Right cardiac atrium (tissue), 5 donors: ENCODE results near the gene LMBR1. TPM values are rescaled to one million over a fixed set of nuclear protein-coding genes. Genes with fewer than 3 reads are reported as not detected.

Source experiments
- ATAC-seq, 2 donors: fragments of 200-7000 bp; cut with Tn5 transposase; one replicate each; pipeline versions ENCODE4 v1.8.0 to v1.9.1; 2020; ENCODE audit warnings: moderate library complexity in 2 of 2, mild to moderate bottlenecking in 1 of 2
- DNase-seq, 3 donors: peaks; one replicate each; pipeline ENCODE4 v3.0.0-alpha.2; 2020
- H3K27ac ChIP-seq: one replicate; pipeline ENCODE4 v1.5.1; 2013; ENCODE audit warnings: mild to moderate bottlenecking, low read length, control low read depth, moderate library complexity
- H3K27me3 ChIP-seq: one replicate; pipeline ENCODE4 v1.6.1; 2013; ENCODE audit not compliant: control insufficient read depth, insufficient read depth
- H3K4me1 ChIP-seq: one replicate; pipeline ENCODE4 v1.6.1; 2013; ENCODE audit warnings: low read length; ENCODE audit not compliant: control insufficient read depth, insufficient read depth
- H3K4me3 ChIP-seq: one replicate; pipeline ENCODE4 v1.5.1; 2013; ENCODE audit warnings: low read length, control low read depth
- H3K9me3 ChIP-seq: one replicate; pipeline ENCODE4 v1.6.1; 2013; ENCODE audit warnings: low read length; ENCODE audit not compliant: control insufficient read depth
- WGBS: extraction: QIAGEN DNeasy Blood & Tissue Kit; methylation state at CpG from one replicate; pipeline ENCODE4 v1.1.7; 2013; 5-methylcytosine and 5-hydroxymethylcytosine counted together
- intact Hi-C, 4 donors: fragments of 100-400 bp; cut with DNase I; formaldehyde crosslinking; loops; one replicate each; pipeline versions ENCODE4 v1.11.0 to v1.14.0; 2022 to 2023
- polyA plus RNA-seq: library from polyadenylated mRNA; stranded (reverse); fragments of 200-250 nt; gene quantifications from one replicate; pipeline ENCODE4 v1.2.3, GENCODE V29; 2013
- total RNA-seq, 4 donors: library from RNA; stranded (reverse); fragmentation: NEBNext Ultra II Directional; extraction: Animal tissue kit (Norgen Biotek cat#: 25700); gene quantifications; one replicate each; pipeline ENCODE4 v1.2.1, GENCODE V29; 2021
- donor health status: healthy with polysubstance abuse.
- donor health status: DM: no; HTN: yes; CAD: no.
- donor health status: DM: no; HTN: no; CAD: no.
- donor health status: DM: no; HTN: yes; CAD: no; lungs with severe emphysema.
- donor health status: DM: yes; HTN: yes; CAD: no.

LMBR1 gene
- total and polyA plus RNA-seq, 5 donors: 8.1 to 48.7 (median 46.3) TPM

DNA sequence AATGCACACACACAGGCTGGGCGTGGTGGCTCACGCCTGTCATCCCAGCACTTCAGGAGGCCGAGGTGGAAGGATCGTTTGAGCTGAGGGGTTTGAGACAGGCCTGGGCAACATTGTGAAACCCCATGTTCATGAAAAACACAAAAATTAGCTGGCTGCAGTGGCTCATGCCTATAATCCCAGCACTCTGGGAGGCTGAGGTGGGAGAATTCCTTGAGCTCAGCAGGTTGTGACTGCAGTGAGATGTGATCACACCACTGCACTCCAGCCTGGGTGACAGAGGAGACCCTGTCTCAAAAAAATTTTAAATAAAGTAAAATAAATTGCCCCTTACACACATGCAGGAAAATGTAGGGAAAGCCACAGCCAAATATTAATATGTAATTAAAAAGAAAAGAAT lies 208.3 kb downstream of the LMBR1 start:
- H3K27me3 ChIP-seq: no peaks in the 10 kb centered on the region
- H3K4me3 ChIP-seq: no peak overlapping the region
- no peaks in the 10 kb centered on the region for H3K4me1 ChIP-seq
- no peaks in the 10 kb centered on the region for H3K9me3 ChIP-seq
- H3K27ac ChIP-seq: no peak overlapping the region
- ATAC-seq: no peak
- intact Hi-C loops: no loop called here
- no peak for DNase-seq
- 89% methylated on average over 4 of the region's 4 CpGs for WGBS

DNA sequence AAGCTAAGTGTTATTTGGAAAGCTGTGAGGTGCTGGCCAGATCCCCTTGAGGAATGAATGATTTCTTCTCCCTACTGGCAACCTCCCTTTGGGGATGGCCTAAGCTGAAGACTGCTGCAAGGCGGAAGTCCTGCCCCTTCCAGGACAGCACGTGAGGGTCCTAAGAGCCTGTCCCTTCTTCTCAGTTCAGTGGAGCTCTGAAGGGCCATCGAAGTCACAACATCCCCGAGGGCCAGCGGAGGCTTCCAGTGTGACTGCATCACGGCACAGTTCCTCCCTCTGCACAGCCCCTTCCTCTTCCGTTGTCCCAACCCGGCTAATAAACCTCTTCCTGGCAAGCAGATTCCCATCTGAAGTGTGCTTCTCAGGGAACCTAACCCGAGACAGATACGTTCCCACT lies 208.7 kb downstream of the LMBR1 start:
- DNase-seq (no peak), ATAC-seq (no peak)
- H3K27me3 ChIP-seq: no peaks in the 10 kb centered on the region
- H3K9me3 ChIP-seq: no peaks in the 10 kb centered on the region
- 94% methylated on average over 10 of the region's 10 CpGs for WGBS
- no peak overlapping the region for H3K27ac ChIP-seq
- intact Hi-C loops: no loop called here
- no peak overlapping the region for H3K4me3 ChIP-seq
- no peaks in the 10 kb centered on the region for H3K4me1 ChIP-seq

DNA sequence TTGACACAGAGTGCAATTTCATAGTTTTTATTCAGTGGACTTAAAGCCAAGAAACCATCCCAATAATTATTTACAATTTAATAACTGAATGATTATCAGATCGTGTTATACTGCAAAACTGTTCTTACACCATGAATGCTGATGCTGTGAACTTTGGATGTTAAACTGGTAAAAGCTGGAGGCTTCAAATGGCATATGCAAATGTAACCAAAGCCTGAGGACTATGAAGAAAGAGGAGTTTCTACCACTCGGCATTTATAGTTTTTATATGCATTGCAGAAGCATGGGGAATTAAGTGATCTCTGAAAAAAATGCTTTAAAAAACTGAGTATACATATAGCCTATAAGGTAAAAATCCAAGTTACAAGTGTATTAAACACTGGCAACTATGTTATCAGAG lies 210.1 kb downstream of the LMBR1 start:
- Histone ChIP-seq H3K4me3 (no peak overlapping the region), H3K9me3 (no peaks in the 10 kb centered on the region), H3K27ac (no peak overlapping the region), H3K27me3 (no peaks in the 10 kb centered on the region), H3K4me1 (no peaks in the 10 kb centered on the region)
- intact Hi-C loops: no loop called here
- DNase-seq (no peak), ATAC-seq (no peak)
- 93% methylated on average over 2 of the region's 2 CpGs for WGBS

DNA sequence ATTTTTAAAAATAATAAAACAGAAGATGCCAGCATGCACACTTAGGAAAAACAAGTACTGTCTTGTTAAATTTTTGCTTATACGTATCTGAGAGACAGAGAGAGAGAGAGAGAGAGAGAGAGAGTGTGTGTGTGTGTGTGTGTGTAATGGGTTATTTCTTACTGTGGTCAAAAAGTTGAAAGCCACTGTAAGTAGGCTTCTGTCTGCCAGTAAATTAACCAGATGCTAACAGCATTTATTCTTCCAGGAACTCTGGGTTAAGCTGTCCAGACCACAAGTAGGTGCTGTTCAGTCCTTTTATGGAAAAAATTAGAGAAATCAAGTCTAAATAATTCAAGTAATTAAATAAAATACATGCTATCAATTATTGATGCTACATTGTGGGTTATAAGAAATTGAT lies 212.7 kb downstream of the LMBR1 start:
- ATAC-seq (no peak), DNase-seq (no peak)
- Histone ChIP-seq H3K4me1 (no peaks in the 10 kb centered on the region), H3K27ac (no peak overlapping the region), H3K4me3 (no peak overlapping the region), H3K9me3 (no peaks in the 10 kb centered on the region), H3K27me3 (no peaks in the 10 kb centered on the region)
- WGBS: 45% methylated on average over 1 of the region's 1 CpG
- intact Hi-C loops: no loop called here

DNA sequence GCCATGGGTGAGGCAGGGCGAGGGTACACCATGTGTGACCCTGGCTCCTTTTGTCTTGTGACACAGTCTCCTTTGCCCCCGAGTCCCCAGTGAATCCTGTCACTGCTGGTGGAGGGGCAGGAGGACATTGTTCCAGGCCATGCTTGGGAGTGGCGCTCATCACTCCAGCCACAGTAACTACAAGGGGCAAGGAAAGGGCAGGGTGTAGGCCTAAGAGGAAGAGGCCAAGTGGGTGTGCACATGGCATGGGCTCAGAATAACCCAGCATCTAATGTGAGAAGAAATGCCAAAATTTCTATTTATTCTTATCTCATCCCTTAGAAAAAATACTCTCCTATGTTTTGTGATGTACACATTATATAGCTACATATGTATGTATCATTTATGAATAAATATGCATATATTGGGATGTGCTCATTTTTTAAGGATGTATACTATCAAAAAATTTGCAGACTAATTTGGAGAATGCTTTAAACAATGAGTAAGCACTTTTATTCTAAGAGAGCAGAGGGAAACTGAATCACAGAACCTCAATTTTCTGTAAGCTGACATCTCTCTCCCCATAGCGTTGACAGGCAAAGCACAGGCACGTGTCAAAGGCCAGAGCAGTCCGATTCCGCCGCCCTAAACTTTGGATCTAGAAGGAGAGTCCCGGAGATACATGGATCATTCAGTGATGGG lies 215.5 kb downstream of the LMBR1 start:
- DNase-seq (no peak), ATAC-seq (no peak)
- WGBS: 85% methylated on average over 9 of the region's 9 CpGs
- H3K27me3 ChIP-seq: no peaks in the 10 kb centered on the region
- H3K9me3 ChIP-seq: no peaks in the 10 kb centered on the region
- no peak overlapping the region for H3K27ac ChIP-seq
- no peaks in the 10 kb centered on the region for H3K4me1 ChIP-seq
- intact Hi-C loops: no loop called here
- no peak overlapping the region for H3K4me3 ChIP-seq

DNA sequence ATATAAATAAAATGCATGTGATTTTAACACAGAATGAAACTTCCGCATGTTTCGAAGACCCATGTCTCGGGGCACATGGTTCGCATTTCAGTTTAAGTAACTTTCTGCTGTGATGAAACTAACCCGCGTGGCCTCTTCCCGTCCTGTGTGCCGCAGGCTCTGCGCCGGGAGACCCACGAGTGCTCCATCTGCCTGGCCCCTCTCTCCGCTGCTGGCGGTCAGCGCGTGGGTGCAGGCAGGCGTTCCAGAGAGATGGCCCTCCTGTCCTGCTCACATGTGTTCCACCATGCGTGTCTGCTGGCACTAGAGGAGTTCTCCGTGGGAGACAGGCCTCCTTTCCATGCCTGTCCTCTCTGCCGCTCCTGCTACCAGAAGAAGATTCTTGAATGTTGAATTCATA lies 216.7 kb downstream of the LMBR1 start:
- no peaks in the 10 kb centered on the region for H3K4me1 ChIP-seq
- H3K4me3 ChIP-seq: no peak overlapping the region
- no peaks in the 10 kb centered on the region for H3K9me3 ChIP-seq
- no peaks in the 10 kb centered on the region for H3K27me3 ChIP-seq
- intact Hi-C loops: no loop called here
- no peak overlapping the region for H3K27ac ChIP-seq
- no peak for DNase-seq
- ATAC-seq: no peak
- WGBS: 97% methylated on average over 19 of the region's 19 CpGs

DNA sequence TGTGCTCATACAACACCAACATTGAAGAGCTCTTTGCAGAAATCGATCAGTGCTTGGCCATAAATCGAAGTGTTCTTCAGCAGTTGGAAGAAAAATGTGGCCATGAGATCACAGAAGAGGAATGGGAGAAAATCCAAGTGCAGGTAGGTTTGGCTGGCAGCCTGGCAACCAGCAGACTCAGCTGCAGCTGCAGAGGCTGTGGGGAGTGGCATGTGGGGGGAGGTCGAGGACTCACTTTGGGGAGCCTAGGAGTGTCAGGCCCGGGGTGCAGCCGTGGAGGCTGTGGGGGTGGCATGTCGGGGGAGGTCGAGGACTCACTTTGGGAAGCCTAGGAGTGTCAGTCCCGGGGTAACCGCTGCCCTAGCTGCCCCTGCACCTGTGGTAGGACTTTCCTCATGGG lies 217.3 kb downstream of the LMBR1 start:
- no peak overlapping the region for H3K4me3 ChIP-seq
- no peak for ATAC-seq
- WGBS: 85% methylated on average over 9 of the region's 9 CpGs
- intact Hi-C loops: no loop called here
- no peak for DNase-seq
- no peaks in the 10 kb centered on the region for H3K4me1 ChIP-seq
- no peak overlapping the region for H3K27ac ChIP-seq
- H3K27me3 ChIP-seq: no peaks in the 10 kb centered on the region
- H3K9me3 ChIP-seq: no peaks in the 10 kb centered on the region

DNA sequence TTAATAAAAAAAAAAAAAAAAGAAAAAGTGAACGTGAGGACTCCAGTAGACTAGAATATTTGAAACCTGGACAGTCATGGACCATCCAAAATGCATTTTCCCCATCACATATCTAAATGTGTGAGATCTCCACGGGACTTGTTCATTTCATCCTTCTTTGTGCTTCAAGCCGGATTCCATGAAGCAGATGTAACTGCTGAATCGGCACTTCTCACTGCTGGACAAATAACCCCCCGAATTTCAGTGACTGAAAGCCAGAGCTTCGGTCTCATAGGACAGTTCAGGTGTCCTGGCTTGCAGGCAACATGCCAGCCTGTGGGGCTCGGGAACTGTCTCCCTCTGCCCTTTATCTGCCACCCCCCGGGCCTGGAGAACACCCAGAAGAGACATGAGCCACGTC lies 219.1 kb downstream of the LMBR1 start:
- Histone ChIP-seq H3K9me3 (no peaks in the 10 kb centered on the region), H3K4me3 (no peak overlapping the region), H3K4me1 (no peaks in the 10 kb centered on the region), H3K27me3 (no peaks in the 10 kb centered on the region), H3K27ac (no peak overlapping the region)
- ATAC-seq: no peak
- WGBS: 90% methylated on average over 9 of the region's 9 CpGs
- no peak for DNase-seq
- intact Hi-C loops: no loop called here

DNA sequence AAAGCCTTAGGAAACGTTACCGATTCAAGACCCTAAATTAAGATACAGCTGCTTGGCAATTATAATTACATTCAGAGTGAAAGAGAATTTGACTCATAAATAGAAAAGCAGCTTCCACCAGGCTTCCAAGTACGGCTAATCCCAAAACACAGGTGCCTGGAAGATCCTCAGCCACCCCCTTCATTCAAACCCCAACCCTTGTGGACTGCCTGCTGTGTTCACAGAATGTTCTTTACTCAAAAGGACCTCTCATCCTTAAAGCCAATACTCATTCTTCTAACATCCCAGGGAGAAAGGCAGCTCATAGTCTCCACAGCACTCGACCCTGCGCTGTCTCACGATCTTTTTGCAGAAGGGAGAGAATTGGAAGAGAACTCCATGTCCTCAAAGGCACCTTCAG lies 219.5 kb downstream of the LMBR1 start:
- Histone ChIP-seq H3K4me3 (no peak overlapping the region), H3K4me1 (no peaks in the 10 kb centered on the region), H3K27ac (no peak overlapping the region), H3K9me3 (no peaks in the 10 kb centered on the region), H3K27me3 (no peaks in the 10 kb centered on the region)
- DNase-seq: no peak
- no peak for ATAC-seq
- 95% methylated on average over 6 of the region's 6 CpGs for WGBS
- intact Hi-C loops: no loop called here

DNA sequence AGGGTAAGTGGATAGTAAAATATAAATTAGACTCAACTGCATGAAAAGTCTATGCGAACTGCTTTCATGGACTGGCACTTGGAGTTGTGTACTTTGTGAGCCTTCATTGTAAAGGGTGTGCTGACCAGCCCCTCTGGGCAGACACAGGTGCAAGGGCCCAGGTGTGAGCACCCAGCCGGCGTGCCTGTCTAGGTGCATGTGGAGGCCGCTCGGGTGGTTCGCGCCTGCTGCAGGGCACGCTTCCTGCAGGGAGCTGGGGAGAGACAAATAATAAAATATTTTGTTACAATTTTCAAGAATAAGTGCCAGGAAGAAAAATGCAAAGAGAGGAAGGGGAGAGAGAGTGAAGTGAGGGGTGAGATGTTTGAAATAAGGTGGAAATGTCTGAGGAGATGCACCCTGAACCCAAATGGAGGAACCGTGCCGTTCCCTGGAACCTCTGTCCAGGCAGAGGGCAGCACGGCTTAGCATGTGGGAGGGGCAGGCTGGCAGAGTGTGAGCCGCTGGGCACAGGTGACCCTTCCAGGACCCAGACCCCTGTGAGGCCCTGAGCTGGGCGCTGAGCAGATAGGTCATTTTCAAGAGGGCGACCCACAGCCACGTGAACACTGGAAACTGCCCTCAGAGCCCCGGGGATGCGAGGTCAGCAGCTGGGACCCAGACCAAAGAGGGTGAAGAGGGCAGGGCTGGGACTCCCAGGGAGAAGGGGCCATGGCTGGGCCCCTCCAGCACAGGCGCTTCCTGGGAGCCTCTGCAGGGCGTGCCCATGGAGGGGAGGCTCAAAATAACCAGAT lies 223.8 kb downstream of the LMBR1 start:
- Histone ChIP-seq H3K4me3 (no peak overlapping the region), H3K9me3 (no peaks in the 10 kb centered on the region), H3K27ac (no peak overlapping the region), H3K4me1 (no peaks in the 10 kb centered on the region), H3K27me3 (no peaks in the 10 kb centered on the region)
- WGBS: 94% methylated on average over 19 of the region's 19 CpGs
- ATAC-seq (peak in 1 of 2 donors; percentile 11), DNase-seq (no peak)
- intact Hi-C loops: no loop called here

DNA sequence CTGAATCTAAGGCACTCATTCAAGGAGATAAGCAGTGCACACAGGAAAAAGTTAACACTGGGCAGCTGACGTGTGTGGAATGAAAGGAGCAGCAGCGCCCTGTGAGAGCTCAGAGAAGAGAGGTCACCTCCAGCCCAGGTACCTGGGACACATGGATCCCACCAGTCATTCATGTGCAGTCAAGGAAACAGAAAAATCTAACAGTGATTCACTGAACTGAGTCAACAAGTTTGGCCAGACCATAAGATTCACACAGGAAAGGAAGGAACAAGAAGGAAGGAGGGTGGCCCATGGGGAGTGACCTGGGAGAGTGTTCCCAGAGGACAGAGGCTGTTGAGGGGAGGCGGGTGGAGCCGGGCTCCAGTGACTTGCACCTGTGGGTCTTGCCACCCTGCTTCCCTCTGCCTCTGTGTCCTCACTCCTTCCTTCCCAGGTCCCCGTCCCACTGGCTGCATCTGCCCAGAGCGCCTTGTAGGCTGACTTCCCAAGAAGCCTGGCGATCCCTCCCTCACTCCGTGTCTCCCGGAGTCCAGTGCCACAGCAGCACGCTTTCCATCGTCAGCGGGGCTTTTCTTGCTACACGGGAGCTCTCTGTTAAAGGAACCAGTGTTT lies 224.7 kb downstream of the LMBR1 start:
- ATAC-seq: no peak
- no peak overlapping the region for H3K27ac ChIP-seq
- H3K27me3 ChIP-seq: no peaks in the 10 kb centered on the region
- H3K4me3 ChIP-seq: no peak overlapping the region
- 92% methylated on average over 13 of the region's 13 CpGs for WGBS
- intact Hi-C loops: no loop called here
- no peaks in the 10 kb centered on the region for H3K9me3 ChIP-seq
- no peak for DNase-seq
- H3K4me1 ChIP-seq: no peaks in the 10 kb centered on the region
